H1 (cell line): ENCODE data around the gene DNAJB6. TPM values are rescaled to one million over a fixed set of nuclear protein-coding genes. Genes with fewer than 3 reads are reported as not detected.

Source experiments
- CTCF ChIA-PET: fragments of 300-600 bp; sonication (Branson Sonifier 250); formaldehyde crosslinking; loops from one replicate; lab custom pipeline; 2021; ENCODE audit not compliant: partially characterized antibody; lab: Charles Lee
- POLR2A ChIA-PET: fragments of 300-600 bp; sonication (Branson Sonifier 250); formaldehyde crosslinking; loops from one replicate; lab custom pipeline; 2021; ENCODE audit warnings: inconsistent platforms; ENCODE audit not compliant: partially characterized antibody; lab: Charles Lee
- DNase-seq, 2 experiments: peaks; one replicate each; pipeline versions ENCODE4 v3.0.0 to v3.0.0-alpha.2; 2010 to 2022; ENCODE audit warnings: low spot score in 2 of 2, low read depth in 1 of 2, mixed read lengths in 1 of 2
- FAIRE-seq: peaks from 2 replicates; lab custom pipeline; 2011; peaks lifted over from hg19 to GRCh38; lab: Jason Lieb, UNC
- H2AFZ ChIP-seq: 2 replicates; pipeline ENCODE4 v1.8.1; 2012; ENCODE audit warnings: low read length, inconsistent platforms
- H2AK5ac ChIP-seq: 2 replicates; pipeline ENCODE4 v1.6.1; 2013; ENCODE audit warnings: low read depth, low read length
- H2BK120ac ChIP-seq: replicated peaks from 2 replicates; pipeline ENCODE3; 2013; ENCODE audit warnings: low read depth, low read length, inconsistent platforms
- H2BK12ac ChIP-seq: 2 replicates; pipeline ENCODE4 v1.6.1; 2013; ENCODE audit warnings: low read depth, low read length
- H2BK15ac ChIP-seq: 2 replicates; pipeline ENCODE4 v1.6.1; 2013; ENCODE audit warnings: low read length
- H2BK20ac ChIP-seq: 2 replicates; pipeline ENCODE4 v1.6.1; 2013; ENCODE audit warnings: low read length
- H2BK5ac ChIP-seq: 2 replicates; pipeline ENCODE4 v1.6.1; 2013; ENCODE audit warnings: low read depth, low read length
- H3K14ac ChIP-seq: 2 replicates; pipeline ENCODE4 v1.6.1; 2013; ENCODE audit warnings: inconsistent platforms; ENCODE audit not compliant: insufficient read length
- H3K18ac ChIP-seq: 2 replicates; pipeline ENCODE4 v1.6.1; 2013; ENCODE audit warnings: low read length; ENCODE audit errors: extremely low read depth
- H3K23ac ChIP-seq: 2 replicates; pipeline ENCODE4 v1.6.1; 2013; ENCODE audit warnings: inconsistent platforms; ENCODE audit not compliant: insufficient read length
- H3K23me2 ChIP-seq: 2 replicates; pipeline ENCODE4 v1.6.1; 2013; ENCODE audit warnings: low read depth, low read length
- H3K27ac ChIP-seq: 2 replicates; pipeline ENCODE4 v1.6.1; 2011; ENCODE audit warnings: low read depth, low read length, inconsistent platforms
- H3K27me3 ChIP-seq, 4 experiments: replicated peaks in 1 of 4; 1 replicate in 1 of 4; 2 replicates in 3 of 4; pipeline versions ENCODE4 v1.6.1 to v1.8.1; 2011 to 2013; ENCODE audit warnings: low read length in 3 of 4, mild to moderate bottlenecking in 3 of 4, inconsistent platforms in 2 of 4, mixed read lengths in 2 of 4, moderate library complexity in 1 of 4; ENCODE audit not compliant: control insufficient read depth in 3 of 4, insufficient read depth in 3 of 4; ENCODE audit errors: extremely low read depth in 1 of 4
- H3K36me3 ChIP-seq, 4 experiments: 2 replicates each; pipeline versions ENCODE4 v1.6.1 to v1.8.1; 2011 to 2013; ENCODE audit warnings: mild to moderate bottlenecking in 4 of 4, low read length in 3 of 4, moderate library complexity in 2 of 4, control low read depth in 1 of 4, inconsistent platforms in 1 of 4; ENCODE audit not compliant: insufficient read depth in 4 of 4, control insufficient read depth in 2 of 4
- H3K4ac ChIP-seq: replicated peaks from 2 replicates; pipeline ENCODE3; 2013; ENCODE audit warnings: low read length, low read depth, mixed read lengths, inconsistent platforms; ENCODE audit not compliant: insufficient read length
- H3K4me1 ChIP-seq, 4 experiments: replicated peaks in 1 of 4; 1 replicate in 1 of 4; 2 replicates in 3 of 4; pipeline versions ENCODE4 v1.6.1 to v1.8.1; 2011 to 2013; ENCODE audit warnings: low read length in 3 of 4, inconsistent platforms in 2 of 4, mixed read lengths in 1 of 4; ENCODE audit not compliant: insufficient read depth in 4 of 4, control insufficient read depth in 3 of 4
- H3K4me2 ChIP-seq, 2 experiments: 2 replicates each; pipeline versions ENCODE4 v1.6.1 to v1.8.1; 2011 to 2013; ENCODE audit warnings: low read depth in 2 of 2, low read length in 2 of 2, control low read depth in 1 of 2, inconsistent platforms in 1 of 2, mild to moderate bottlenecking in 1 of 2; ENCODE audit not compliant: insufficient read depth in 1 of 2
- H3K4me3 ChIP-seq, 4 experiments: fragments of 200-600, 300-600 bp in 1 of 4; sonication (generic), shearing (Covaris generic), sonication (Bioruptor Twin) in 1 of 4; 2 replicates each; pipeline versions ENCODE4 v1.5.1 to v1.8.1; 2011 to 2016; ENCODE audit warnings: low read length in 4 of 4, low read depth in 3 of 4, control low read depth in 2 of 4, inconsistent platforms in 2 of 4, mild to moderate bottlenecking in 2 of 4, mixed read lengths in 1 of 4, moderate library complexity in 1 of 4; ENCODE audit not compliant: insufficient read depth in 2 of 4; ENCODE audit errors: extremely low read depth in 1 of 4
- H3K56ac ChIP-seq: replicated peaks from 2 replicates; pipeline ENCODE3; 2013; ENCODE audit warnings: low read depth, mild to moderate bottlenecking, mixed read lengths, low read length, inconsistent platforms; ENCODE audit not compliant: insufficient read length
- H3K79me1 ChIP-seq: 2 replicates; pipeline ENCODE4 v1.6.1; 2013; ENCODE audit warnings: low read depth, low read length, control low read depth
- H3K79me2 ChIP-seq, 2 experiments: 2 replicates each; pipeline versions ENCODE4 v1.6.1 to v1.8.1; 2012 to 2013; ENCODE audit warnings: low read length in 2 of 2, mild to moderate bottlenecking in 2 of 2, inconsistent platforms in 1 of 2; ENCODE audit not compliant: insufficient read depth in 2 of 2, control insufficient read depth in 1 of 2
- H3K9ac ChIP-seq, 4 experiments: replicated peaks in 1 of 4; 1 replicate in 1 of 4; 2 replicates in 3 of 4; pipeline versions ENCODE4 v1.6.1 to v1.8.1; 2011 to 2013; ENCODE audit warnings: low read depth in 3 of 4, low read length in 3 of 4, control low read depth in 2 of 4, mild to moderate bottlenecking in 2 of 4, moderate library complexity in 2 of 4, inconsistent platforms in 1 of 4; ENCODE audit errors: extremely low read depth in 1 of 4
- H3K9me3 ChIP-seq, 2 experiments: 2 replicates each; pipeline versions ENCODE4 v1.6.1 to v1.8.1; 2012 to 2013; ENCODE audit warnings: mild to moderate bottlenecking in 2 of 2, moderate library complexity in 2 of 2, control low read depth in 1 of 2, inconsistent platforms in 1 of 2, low read depth in 1 of 2, low read length in 1 of 2, mixed read lengths in 1 of 2; ENCODE audit not compliant: insufficient read depth in 2 of 2
- H4K20me1 ChIP-seq, 2 experiments: replicated peaks in 1 of 2; 2 replicates each; pipeline versions ENCODE3 to v1.8.1; 2011 to 2013; ENCODE audit warnings: inconsistent platforms in 2 of 2, low read length in 2 of 2, mild to moderate bottlenecking in 1 of 2; ENCODE audit not compliant: insufficient read depth in 2 of 2, control insufficient read depth in 1 of 2
- H4K5ac ChIP-seq: 2 replicates; pipeline ENCODE4 v1.6.1; 2013; ENCODE audit warnings: low read length, low read depth, mixed read lengths, inconsistent platforms; ENCODE audit not compliant: insufficient read length
- H4K8ac ChIP-seq: 2 replicates; pipeline ENCODE4 v1.8.0; 2013; ENCODE audit warnings: mild to moderate bottlenecking, moderate library complexity, low read length, inconsistent platforms; ENCODE audit not compliant: insufficient read depth; ENCODE audit errors: extremely low read depth
- H4K91ac ChIP-seq: replicated peaks from 2 replicates; pipeline ENCODE3; 2013; ENCODE audit warnings: low read length, mixed read lengths, inconsistent platforms; ENCODE audit not compliant: insufficient read length
- POLR2AphosphoS5 ChIP-seq: IDR thresholded peaks from 2 replicates; pipeline ENCODE4 v1.6.1; 2011; ENCODE audit warnings: low read depth, low read length
- RAD21 ChIP-seq, 2 experiments: IDR thresholded peaks in 1 of 2; conservative IDR thresholded peaks in 1 of 2; 2 replicates each; pipeline ENCODE4 v1.6.1; 2011; ENCODE audit warnings: low read depth in 2 of 2, low read length in 2 of 2, improper control_type of control experiment in 1 of 2, inconsistent platforms in 1 of 2, mild to moderate bottlenecking in 1 of 2, moderate library complexity in 1 of 2
- TAF7 ChIP-seq: optimal IDR thresholded peaks from 2 replicates; pipeline ENCODE3; 2011; ENCODE audit warnings: low read depth, mild to moderate bottlenecking, inconsistent platforms, low read length, moderate library complexity, borderline replicate concordance
- YY1 ChIP-seq: IDR thresholded peaks from 2 replicates; pipeline ENCODE4 v1.6.1; 2011; ENCODE audit warnings: low read depth, mild to moderate bottlenecking, low read length
- WGBS, 2 experiments: shearing (Covaris generic) in 1 of 2; methylation state at CpG; one replicate each; pipeline versions ENCODE4 v1.1.6 to v1.1.7; 2013 to 2015; ENCODE audit warnings: low lambda C conversion rate in 2 of 2, mixed read lengths in 2 of 2, inconsistent platforms in 1 of 2, low coverage in 1 of 2, missing lambda C conversion rate in 1 of 2; ENCODE audit not compliant: insufficient replicate concordance in 2 of 2, insufficient coverage in 1 of 2, insufficient read length in 1 of 2; ENCODE audit errors: extremely low coverage in 1 of 2, missing lambda C conversion rate in 1 of 2; 5-methylcytosine and 5-hydroxymethylcytosine counted together
- polyA plus RNA-seq, 7 experiments: library from polyadenylated mRNA; depleted of rRNA in 3 of 7; stranded (reverse) in 5 of 7; unstranded in 2 of 7; fragments of >200 nt in 5 of 7; fragments of 200-250 nt in 2 of 7; gene quantifications; 1 replicate in 5 of 7; 2 replicates in 1 of 7; 4 replicates in 1 of 7; pipeline versions ENCODE4 v1.2.1 to v1.2.3, GENCODE V29; 2011 to 2013; ENCODE audit warnings: missing spikeins in 2 of 7, mixed read lengths in 2 of 7
- total RNA-seq: library from RNA; stranded (reverse); fragmentation: NEBNext Ultra II Directional; extraction: Animal tissue kit (Norgen Biotek cat#: 25700); gene quantifications from 2 replicates; pipeline ENCODE4 v1.2.1, GENCODE V29; 2021
- TF ChIP-seq, protein P1 (sequence below), 3 experiments: IDR thresholded peaks; 1 replicate in 2 of 3; 2 replicates in 1 of 3; pipeline versions ENCODE4 v1.5.1 to v1.6.1; 2011; ENCODE audit warnings: low read length in 3 of 3, mild to moderate bottlenecking in 3 of 3, inconsistent platforms in 2 of 3, low read depth in 1 of 3, moderate library complexity in 1 of 3; ENCODE audit not compliant: insufficient read depth in 1 of 3; ENCODE audit errors: control extremely low read depth in 1 of 3

DNAJB6 gene
- total and polyA plus RNA-seq, 2 of the 8 experiments (the other 6 are each of a cell fraction or from before 2014, with no cell fraction given), result 166 to 295 TPM

DNA sequence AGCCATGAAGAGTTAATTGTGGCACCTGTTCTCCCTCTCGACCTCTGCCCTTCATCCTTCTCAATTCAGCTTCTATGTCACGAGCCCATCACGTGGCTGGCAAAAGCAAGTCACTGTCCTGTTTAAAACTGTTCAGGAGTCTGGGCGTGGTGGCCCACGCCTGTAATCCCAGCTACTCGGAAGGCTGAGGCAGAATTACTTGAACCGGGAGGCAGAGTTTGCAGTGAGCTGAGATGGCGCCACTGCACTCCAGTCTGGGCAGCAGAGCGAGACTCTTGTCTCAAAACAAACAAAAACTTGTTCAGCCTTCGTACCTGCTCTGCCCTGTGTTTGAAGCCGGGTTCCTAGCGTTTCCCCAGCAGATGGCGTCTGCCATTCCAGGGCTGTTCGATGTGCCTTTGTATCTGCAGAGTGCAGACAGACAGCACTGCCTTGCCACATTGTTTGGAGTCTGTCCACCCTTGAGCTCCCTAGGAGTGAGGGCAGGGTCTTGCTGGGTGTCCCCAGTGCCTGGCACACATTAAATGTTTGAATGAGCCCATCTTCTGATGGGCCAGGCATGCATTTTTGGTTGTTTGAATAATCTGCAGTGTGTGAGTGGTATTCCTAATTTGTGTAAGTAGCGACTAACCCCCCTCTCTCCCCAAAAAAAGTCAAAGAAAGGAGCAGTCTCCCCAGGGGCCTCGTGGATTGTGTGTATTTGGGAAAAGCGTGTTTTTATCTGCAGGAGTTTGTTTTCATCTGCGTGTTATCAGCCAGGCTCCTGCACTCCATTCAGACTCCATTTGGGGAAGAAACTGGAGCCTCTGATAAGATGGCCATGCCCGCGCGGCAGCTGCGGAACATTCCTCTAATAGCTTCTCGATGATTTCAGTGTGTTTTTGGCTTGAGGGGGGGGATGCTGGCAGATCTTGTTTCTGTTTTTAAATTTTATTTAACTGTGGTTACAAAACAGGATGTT, 61.2 kb downstream of the DNAJB6 start:
- no peak for DNase-seq
- FAIRE-seq, result no peak
- no peak overlapping the region for H3K56ac ChIP-seq
- peaks cover 0 to 94% of the 10 kb centered on the region in 2 experiments; a peak in 2 of 4 replicates for H3K79me2 ChIP-seq
- ChIA-PET POLR2A (interaction anchor here (1.1 to 2.0 kb wide), 5 partner anchors 9 to 52 kb away, joined by 3 to 4 read pairs (median 3); no protein-coding TSS in a partner anchor), CTCF (interaction anchor here (0.6 to 3.5 kb wide), 12 partner anchors 8 to 225 kb away, joined by 3 to 28 read pairs (median 4); no protein-coding TSS in a partner anchor)
- no peak overlapping the region for H4K8ac ChIP-seq
- 85% methylated on average over 23 of the region's 23 CpGs; no CpG with 5 or more reads in 1 of the 2 experiments for WGBS, 2 experiments
- peaks cover 15 to 35% of the 10 kb centered on the region in 2 experiments for H4K20me1 ChIP-seq
- no peak overlapping the region for H3K4ac ChIP-seq
- no peak overlapping the region for H3K9ac ChIP-seq
- H2AK5ac ChIP-seq, result no peak overlapping the region
- no peak overlapping the region for H2BK120ac ChIP-seq
- no peak overlapping the region; the same call in 1 of the 2 replicates for H3K18ac ChIP-seq
- H3K23ac ChIP-seq, result no peak overlapping the region
- no peak overlapping the region for H2BK20ac ChIP-seq
- peaks cover 0 to 3% (median 3%) of the 10 kb centered on the region in 4 experiments; a peak in 3 of 7 replicates for H3K4me1 ChIP-seq
- no peak overlapping the region for H3K27ac ChIP-seq
- TF ChIP-seq YY1 (no peak), TAF7 (no peak), RAD21 (IDR thresholded peaks at IDR 0.05 in 1 of 2, conservative IDR thresholded peaks at IDR 0.05 in 1 of 2; ENCODE audit: low read depth in 2 of 2, low read length in 2 of 2) (peak; percentile 26 to 34; a peak in 2 of 4 replicates), POLR2AphosphoS5 (no peak; the same call in 1 of the 2 replicates)
- TF ChIP-seq, protein P1, sequence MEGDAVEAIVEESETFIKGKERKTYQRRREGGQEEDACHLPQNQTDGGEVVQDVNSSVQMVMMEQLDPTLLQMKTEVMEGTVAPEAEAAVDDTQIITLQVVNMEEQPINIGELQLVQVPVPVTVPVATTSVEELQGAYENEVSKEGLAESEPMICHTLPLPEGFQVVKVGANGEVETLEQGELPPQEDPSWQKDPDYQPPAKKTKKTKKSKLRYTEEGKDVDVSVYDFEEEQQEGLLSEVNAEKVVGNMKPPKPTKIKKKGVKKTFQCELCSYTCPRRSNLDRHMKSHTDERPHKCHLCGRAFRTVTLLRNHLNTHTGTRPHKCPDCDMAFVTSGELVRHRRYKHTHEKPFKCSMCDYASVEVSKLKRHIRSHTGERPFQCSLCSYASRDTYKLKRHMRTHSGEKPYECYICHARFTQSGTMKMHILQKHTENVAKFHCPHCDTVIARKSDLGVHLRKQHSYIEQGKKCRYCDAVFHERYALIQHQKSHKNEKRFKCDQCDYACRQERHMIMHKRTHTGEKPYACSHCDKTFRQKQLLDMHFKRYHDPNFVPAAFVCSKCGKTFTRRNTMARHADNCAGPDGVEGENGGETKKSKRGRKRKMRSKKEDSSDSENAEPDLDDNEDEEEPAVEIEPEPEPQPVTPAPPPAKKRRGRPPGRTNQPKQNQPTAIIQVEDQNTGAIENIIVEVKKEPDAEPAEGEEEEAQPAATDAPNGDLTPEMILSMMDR (IDR thresholded peaks at IDR 0.05; ENCODE audit: control extremely low read depth in 1 of 3, insufficient read depth in 1 of 3, low read depth in 1 of 3, low read length in 3 of 3), result peak in 2 of 3 experiments; percentile 55 to 73; a peak in 3 of 4 replicates
- H3K4me2 ChIP-seq, result no peak overlapping the region
- H3K4me3 ChIP-seq, result no peak overlapping the region
- no peak overlapping the region for H2AFZ ChIP-seq
- H4K5ac ChIP-seq, result no peak overlapping the region
- H3K23me2 ChIP-seq, result no peaks in the 10 kb centered on the region
- no peaks in the 10 kb centered on the region for H3K27me3 ChIP-seq
- no peak overlapping the region for H2BK15ac ChIP-seq
- H3K14ac ChIP-seq, result no peak overlapping the region
- peaks cover 2 to 45% (median 18%) of the 10 kb centered on the region in 4 experiments for H3K36me3 ChIP-seq
- H4K91ac ChIP-seq, result no peak overlapping the region
- H2BK5ac ChIP-seq, result no peak overlapping the region
- H3K79me1 ChIP-seq, result peaks cover 22% of the 10 kb centered on the region
- no peak overlapping the region for H2BK12ac ChIP-seq
- no peaks in the 10 kb centered on the region for H3K9me3 ChIP-seq
